ENCODE measurements around the gene OR7G3.

DNA sequence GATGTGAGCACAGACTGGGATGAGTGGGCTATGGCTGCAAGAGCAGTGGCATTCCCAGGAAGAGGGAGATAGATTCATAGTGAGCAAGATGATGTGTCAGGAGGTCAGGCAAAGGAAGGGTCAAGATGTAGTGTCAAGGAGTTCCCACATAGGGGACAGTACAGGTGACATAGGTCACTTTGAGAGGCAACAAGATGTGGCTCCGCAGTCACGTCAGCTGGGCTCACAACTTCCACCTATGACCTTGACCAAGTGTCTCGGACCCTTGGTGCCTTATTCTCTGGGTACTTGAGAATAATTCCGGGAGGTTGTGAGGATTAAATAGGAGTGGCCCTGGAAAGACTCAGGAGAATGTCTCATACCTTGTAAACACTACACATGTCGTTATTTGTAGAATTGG, 23.9 kb upstream of the OR7G3 start:
- TF ChIP-seq, protein P1, sequence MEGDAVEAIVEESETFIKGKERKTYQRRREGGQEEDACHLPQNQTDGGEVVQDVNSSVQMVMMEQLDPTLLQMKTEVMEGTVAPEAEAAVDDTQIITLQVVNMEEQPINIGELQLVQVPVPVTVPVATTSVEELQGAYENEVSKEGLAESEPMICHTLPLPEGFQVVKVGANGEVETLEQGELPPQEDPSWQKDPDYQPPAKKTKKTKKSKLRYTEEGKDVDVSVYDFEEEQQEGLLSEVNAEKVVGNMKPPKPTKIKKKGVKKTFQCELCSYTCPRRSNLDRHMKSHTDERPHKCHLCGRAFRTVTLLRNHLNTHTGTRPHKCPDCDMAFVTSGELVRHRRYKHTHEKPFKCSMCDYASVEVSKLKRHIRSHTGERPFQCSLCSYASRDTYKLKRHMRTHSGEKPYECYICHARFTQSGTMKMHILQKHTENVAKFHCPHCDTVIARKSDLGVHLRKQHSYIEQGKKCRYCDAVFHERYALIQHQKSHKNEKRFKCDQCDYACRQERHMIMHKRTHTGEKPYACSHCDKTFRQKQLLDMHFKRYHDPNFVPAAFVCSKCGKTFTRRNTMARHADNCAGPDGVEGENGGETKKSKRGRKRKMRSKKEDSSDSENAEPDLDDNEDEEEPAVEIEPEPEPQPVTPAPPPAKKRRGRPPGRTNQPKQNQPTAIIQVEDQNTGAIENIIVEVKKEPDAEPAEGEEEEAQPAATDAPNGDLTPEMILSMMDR (IDR thresholded peaks at IDR 0.05; ENCODE audit: poor library complexity) = no peak
- no peak for TF ChIP-seq EZH2 (IDR thresholded peaks at IDR 0.05; ENCODE audit: borderline replicate concordance)
- TF ChIP-seq EZH2phosphoT487 (IDR thresholded peaks at IDR 0.05; ENCODE audit: low read depth, severe bottlenecking, unreplicated experiment) = no peak
